CD14-positive monocyte (primary cell): ENCODE measurements around the gene YWHAQ. TPM values are rescaled to one million over a fixed set of nuclear protein-coding genes. Genes with fewer than 3 reads are reported as not detected.
A peak's percentile ranks its signal among the peaks of the same experiment; 100 is the strongest.

Experiments used
- DNase-seq, 3 donors: peaks; one replicate each; pipeline ENCODE4 v3.0.0-alpha.2; 2011 to 2022
- H2AFZ ChIP-seq: 2 replicates; pipeline ENCODE4 v1.6.0; 2012; ENCODE audit warnings: mild to moderate bottlenecking, low read depth, low read length, inconsistent platforms; ENCODE audit not compliant: insufficient read depth, poor library complexity, severe bottlenecking
- H3K27ac ChIP-seq, 2 donors: 1 replicate in 1 of 2; 2 replicates in 1 of 2; pipeline ENCODE4 v1.5.1; 2012 to 2013; ENCODE audit warnings: low read length in 2 of 2, control low read depth in 1 of 2, inconsistent platforms in 1 of 2, low read depth in 1 of 2, mild to moderate bottlenecking in 1 of 2
- H3K27me3 ChIP-seq, 2 donors: one replicate each; pipeline versions ENCODE4 v1.6.0 to v1.6.1; 2011 to 2013; ENCODE audit warnings: low read length in 2 of 2; ENCODE audit not compliant: control insufficient read depth in 2 of 2, insufficient read depth in 2 of 2
- H3K36me3 ChIP-seq, 2 donors: replicated peaks in 1 of 2; 1 replicate in 1 of 2; 2 replicates in 1 of 2; pipeline versions ENCODE4 v1.5.1 to v1.6.1; 2012 to 2013; ENCODE audit warnings: low read length in 2 of 2, control low read depth in 1 of 2, inconsistent platforms in 1 of 2, mild to moderate bottlenecking in 1 of 2; ENCODE audit not compliant: insufficient read depth in 2 of 2, control insufficient read depth in 1 of 2
- H3K4me1 ChIP-seq, 2 donors: 1 replicate in 1 of 2; 2 replicates in 1 of 2; pipeline versions ENCODE4 v1.5.1 to v1.6.1; 2012 to 2013; ENCODE audit warnings: low read length in 2 of 2, control low read depth in 1 of 2, inconsistent platforms in 1 of 2, mild to moderate bottlenecking in 1 of 2, moderate library complexity in 1 of 2; ENCODE audit not compliant: insufficient read depth in 2 of 2, control insufficient read depth in 1 of 2
- H3K4me2 ChIP-seq: replicated peaks from 2 replicates; pipeline ENCODE3; 2012; ENCODE audit warnings: low read length, moderate library complexity, mild to moderate bottlenecking; ENCODE audit not compliant: poor library complexity, severe bottlenecking; ENCODE audit errors: extremely low read depth
- H3K4me3 ChIP-seq, 3 experiments: fragments of 200-600 bp in 1 of 3; sonication (generic) in 1 of 3; replicated peaks in 1 of 3; 1 replicate in 2 of 3; 2 replicates in 1 of 3; pipeline ENCODE4 v1.5.1; 2011 to 2013; ENCODE audit warnings: low read length in 3 of 3, mild to moderate bottlenecking in 3 of 3, control low read depth in 2 of 3, low read depth in 2 of 3, inconsistent platforms in 1 of 3, moderate library complexity in 1 of 3
- H3K79me2 ChIP-seq: 2 replicates; pipeline ENCODE4 v1.6.0; 2012; ENCODE audit warnings: mild to moderate bottlenecking, control low read depth, inconsistent platforms, low read length, moderate library complexity; ENCODE audit not compliant: insufficient read depth
- H3K9ac ChIP-seq: 2 replicates; pipeline ENCODE4 v1.6.0; 2017; ENCODE audit warnings: low read length, mild to moderate bottlenecking; ENCODE audit not compliant: insufficient read depth, poor library complexity, severe bottlenecking
- H3K9me3 ChIP-seq, 2 donors: replicated peaks in 1 of 2; 1 replicate in 1 of 2; 2 replicates in 1 of 2; pipeline versions ENCODE4 v1.5.1 to v1.6.1; 2012 to 2013; ENCODE audit warnings: low read length in 2 of 2, control low read depth in 1 of 2; ENCODE audit not compliant: control insufficient read depth in 1 of 2, insufficient read depth in 1 of 2
- H4K20me1 ChIP-seq: 2 replicates; pipeline ENCODE4 v1.6.0; 2012; ENCODE audit warnings: mild to moderate bottlenecking, low read length, control low read depth, moderate library complexity; ENCODE audit not compliant: insufficient read depth
- H3K27ac Mint-ChIP-seq, 7 donors: one replicate each; pipeline ENCODE4 v1.8.0; 2020; ENCODE audit warnings: mild to moderate bottlenecking in 7 of 7, mixed read lengths in 7 of 7, moderate library complexity in 6 of 7, inconsistent platforms in 2 of 7
- H3K27me3 Mint-ChIP-seq, 3 donors: one replicate each; pipeline ENCODE4 v1.8.0; 2021 to 2022; ENCODE audit warnings: low read depth in 3 of 3, mild to moderate bottlenecking in 3 of 3, mixed read lengths in 3 of 3, moderate library complexity in 3 of 3, inconsistent platforms in 1 of 3
- H3K36me3 Mint-ChIP-seq, 2 donors: one replicate each; pipeline ENCODE4 v1.8.0; 2020; ENCODE audit warnings: mixed read lengths in 2 of 2, inconsistent platforms in 1 of 2, mild to moderate bottlenecking in 1 of 2
- H3K4me1 Mint-ChIP-seq: one replicate; pipeline ENCODE4 v1.8.0; 2020; ENCODE audit warnings: mild to moderate bottlenecking, mixed read lengths
- H3K4me3 Mint-ChIP-seq, 2 donors: one replicate each; pipeline ENCODE4 v1.8.0; 2020; ENCODE audit warnings: mild to moderate bottlenecking in 2 of 2, mixed read lengths in 2 of 2, moderate library complexity in 1 of 2
- H3K9me3 Mint-ChIP-seq, 7 donors: one replicate each; pipeline ENCODE4 v1.8.0; 2020 to 2022; ENCODE audit warnings: mixed read lengths in 7 of 7, mild to moderate bottlenecking in 6 of 7, moderate library complexity in 6 of 7, inconsistent platforms in 2 of 7
- CTCF ChIP-seq: fragments of 200-600 bp; IDR thresholded peaks from one replicate; pipeline ENCODE4 v1.8.0; 2022; ENCODE audit warnings: antibody characterized with exemption, mild to moderate bottlenecking
- WGBS: methylation state at CpG from one replicate; pipeline ENCODE4 v1.1.5; 2013; ENCODE audit warnings: missing lambda C conversion rate; ENCODE audit not compliant: insufficient coverage; 5-methylcytosine and 5-hydroxymethylcytosine counted together
- intact Hi-C, 2 donors: fragments of 100-400 bp; cut with micrococcal nuclease; formaldehyde crosslinking; loops; one replicate each; pipeline versions ENCODE4 v1.15.0 to v1.15.1; 2023
- polyA plus RNA-seq, 3 donors: library from polyadenylated mRNA; depleted of rRNA in 1 of 3; unstranded in 2 of 3; stranded (reverse) in 1 of 3; fragments of 300-500 nt in 2 of 3; fragments of >200 nt in 1 of 3; fragmentation: Illumina TruSeq in 2 of 3; gene quantifications; 1 replicate in 2 of 3; 2 replicates in 1 of 3; pipeline ENCODE4 v1.2.3, GENCODE V29; 2012 to 2021

YWHAQ gene
- polyA plus RNA-seq, 3 donors = 60.9 to 173 (median 165) TPM

- Histone ChIP-seq H3K4me3 (no peak overlapping the region), H3K36me3 (no peaks in the 10 kb centered on the region), H3K27ac (no peak overlapping the region), H2AFZ (no peak overlapping the region), H3K4me2 (no peak overlapping the region), H4K20me1 (no peaks in the 10 kb centered on the region), H3K4me1 (no peaks in the 10 kb centered on the region), H3K9ac (no peak overlapping the region), H3K9me3 (no peaks in the 10 kb centered on the region), H3K79me2 (no peaks in the 10 kb centered on the region), H3K27me3 (no peaks in the 10 kb centered on the region)
- intact Hi-C loops = no loop called here
- Mint-ChIP-seq H3K27me3 (peaks cover 2 to 7% (median 4%) of the 10 kb centered on the region in 3 donors), H3K4me3 (no peak overlapping the region), H3K9me3 (peaks cover 0 to 2% (median 0%) of the 10 kb centered on the region in 7 donors), H3K27ac (no peak overlapping the region), H3K36me3 (no peaks in the 10 kb centered on the region), H3K4me1 (no peaks in the 10 kb centered on the region)
- DNase-seq = no peak
- TF ChIP-seq CTCF = no peak
- no CpG with 5 or more reads among the region's 7 CpGs for WGBS
Measured at GRCh38 chr2:9660781-9661180, 30.0 kb upstream of the YWHAQ start.

- Histone ChIP-seq H3K79me2 (no peaks in the 10 kb centered on the region), H3K27ac (no peak overlapping the region), H2AFZ (no peak overlapping the region), H3K27me3 (no peaks in the 10 kb centered on the region), H3K4me2 (no peak overlapping the region), H3K4me1 (no peaks in the 10 kb centered on the region), H3K4me3 (no peak overlapping the region), H3K9ac (no peak overlapping the region), H4K20me1 (no peaks in the 10 kb centered on the region), H3K36me3 (no peaks in the 10 kb centered on the region), H3K9me3 (no peaks in the 10 kb centered on the region)
- intact Hi-C loops = no loop called here
- peak overlapping the region in 1 of 7 donors; percentile 56 for H3K27ac Mint-ChIP-seq
- no peak for TF ChIP-seq CTCF
- peaks cover 2 to 7% (median 4%) of the 10 kb centered on the region in 3 donors for H3K27me3 Mint-ChIP-seq
- WGBS = 92% methylated on average over 15 of the region's 15 CpGs
- no peaks in the 10 kb centered on the region for H3K4me1 Mint-ChIP-seq
- H3K4me3 Mint-ChIP-seq = no peak overlapping the region
- DNase-seq = no peak
- H3K9me3 Mint-ChIP-seq = peaks cover 0 to 2% (median 0%) of the 10 kb centered on the region in 7 donors
- H3K36me3 Mint-ChIP-seq = no peaks in the 10 kb centered on the region
Measured at GRCh38 chr2:9660154-9660553, 29.4 kb upstream of the YWHAQ start.
